ENCODE results near the gene TTC19. TPM values are rescaled to one million over a fixed set of nuclear protein-coding genes. Genes with fewer than 3 reads are reported as not detected.

TTC19 gene
- 55.8 and 56.5 TPM in 2 replicates for total RNA-seq

GRCh38 chr17:15999141-15999973 is at the start of gene TTC19, which contains the start of gene ZSWIM7:
TSS of gene TTC19 (plus strand) at chr17:15999824. CDS start at chr17:15999849, 25 bp downstream.
TSS of gene ZSWIM7 (minus strand) at chr17:15999704. CDS start at chr17:15999594, 110 bp downstream.

Other genes starting within 250 kb of the TTC19 start
- gene ADORA2B, start 54.7 kb upstream of the TTC19 start, total RNA-seq = 11.4 and 19.3 TPM in 2 replicates
- gene ZSWIM7, start 120 bp upstream of the TTC19 start, total RNA-seq = 18.1 and 24.7 TPM in 2 replicates
- 42.9 and 60.9 TPM in 2 replicates for gene NCOR1, start 215.7 kb downstream of the TTC19 start, total RNA-seq
- gene PIGL, start 217.4 kb downstream of the TTC19 start, total RNA-seq = 10.5 and 15.9 TPM in 2 replicates